ENCODE results near the gene DELE1.
A peak's percentile ranks its signal among the peaks of the same experiment; 100 is the strongest.

Gene DELE1

DNA sequence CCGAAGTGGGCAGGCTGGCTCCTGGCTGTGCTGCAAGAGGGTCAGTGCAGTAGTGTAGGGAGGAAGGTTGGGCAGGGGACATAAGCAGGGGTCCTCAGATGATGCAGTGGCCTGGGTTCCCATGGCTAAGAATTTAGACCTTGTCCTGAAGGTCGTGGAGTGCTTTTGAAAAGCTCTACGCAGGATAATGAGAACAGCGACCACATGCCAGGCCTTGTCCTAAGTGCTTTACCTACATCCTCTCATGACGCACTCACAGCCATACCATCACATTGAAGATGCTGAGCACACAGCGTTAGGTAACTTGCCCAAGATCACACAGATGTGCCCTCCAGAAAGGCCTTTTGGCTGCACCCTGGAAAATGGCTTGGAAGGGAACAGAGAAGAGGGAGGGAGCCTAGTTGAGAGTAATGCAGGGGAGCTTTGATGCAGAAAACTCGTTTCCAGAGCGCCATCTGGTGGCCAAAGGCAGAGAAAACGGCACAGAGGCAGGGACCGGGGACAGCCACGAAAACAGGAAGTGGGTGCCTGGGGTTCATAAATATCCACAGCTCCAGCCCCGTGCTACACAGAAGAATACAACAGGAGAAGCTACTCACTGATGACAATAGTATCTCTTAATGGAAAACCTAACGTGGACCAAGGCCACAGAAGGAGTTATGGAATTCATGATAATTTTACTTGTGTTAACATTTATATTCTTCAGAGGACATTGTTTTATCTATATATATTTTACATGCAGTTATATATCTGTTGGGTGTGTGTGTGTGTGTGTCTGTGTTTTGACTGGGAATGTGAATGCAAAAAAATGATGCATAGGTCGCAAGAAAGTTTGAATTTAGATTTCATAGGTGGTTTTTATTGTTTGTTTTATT, 37.0 kb downstream of the DELE1 start:
- DNase-seq, result peak; percentile 90

- DNase-seq, result no peak
Measured at GRCh38 chr5:141961466-141961865, 37.8 kb downstream of the DELE1 start.

DNA sequence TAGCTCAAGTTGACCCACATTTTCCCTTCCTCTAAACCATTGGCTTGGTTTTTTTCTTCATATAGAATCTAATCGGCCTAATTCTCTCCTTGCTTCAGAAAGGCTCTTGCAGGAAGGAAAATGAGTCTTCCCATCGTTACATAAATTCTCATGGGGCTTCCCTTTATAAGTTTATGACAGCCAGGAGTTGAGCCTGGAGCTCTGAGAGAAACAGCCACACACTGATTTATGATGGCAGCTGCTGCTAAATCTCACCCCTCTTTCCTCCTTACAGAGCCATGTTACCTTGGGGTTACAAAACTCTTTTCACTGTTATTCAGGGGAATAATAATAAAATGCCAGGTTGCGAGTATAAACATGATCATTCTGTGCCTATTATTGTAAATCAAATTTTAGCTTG, 40.0 kb downstream of the DELE1 start:
- no peak for DNase-seq

DNA sequence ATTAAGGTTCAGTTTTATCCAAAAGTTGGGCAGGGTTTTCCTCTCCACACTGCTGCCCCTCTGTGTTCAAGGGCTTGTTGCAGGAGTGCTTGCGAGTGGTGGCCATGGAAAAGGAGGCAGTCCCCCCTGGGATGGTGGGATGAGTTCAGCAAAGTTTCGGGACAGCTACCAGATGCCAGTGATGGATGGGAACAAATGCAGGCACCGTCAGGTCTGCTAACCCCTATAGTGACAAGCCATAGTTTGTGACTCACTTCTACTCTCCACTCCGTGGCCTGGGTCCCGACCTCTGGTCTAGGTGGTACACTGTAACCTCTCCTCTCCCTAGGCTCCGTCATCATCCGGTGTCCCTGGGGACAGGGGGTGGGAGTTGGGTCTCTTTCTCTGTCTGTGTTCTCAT, 41.4 kb downstream of the DELE1 start:
- DNase-seq, result no peak

GRCh38 chr5:141966275-141966962, 42.7 kb downstream of the DELE1 start:
- no peak for DNase-seq

DNA sequence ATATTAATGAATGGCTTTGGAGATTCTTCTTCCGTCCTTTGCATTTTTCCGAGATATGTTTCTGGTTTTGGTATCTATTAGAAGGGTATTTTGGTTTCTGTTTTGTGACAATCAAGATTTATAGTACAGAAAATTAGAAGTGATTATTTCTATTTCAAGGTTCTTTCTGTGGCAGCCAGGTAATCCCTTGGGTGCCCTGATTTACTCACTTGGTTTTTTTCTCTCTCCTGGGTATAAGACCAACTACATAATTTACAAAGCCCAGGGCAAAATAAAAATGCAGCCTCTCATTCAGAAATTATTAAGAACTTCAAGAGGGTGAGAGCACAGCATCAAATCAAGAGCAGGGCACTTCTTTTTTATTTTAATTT, 43.3 kb downstream of the DELE1 start:
- no peak for DNase-seq

- DNase-seq, result peak; percentile 86
Measured at GRCh38 chr5:141968914-141969608, 45.4 kb downstream of the DELE1 start, which contains the start of gene RNF14. RNF14 (plus strand) TSS chr5:141969105; CDS start chr5:141973589, 4,484 bp downstream.

- DNase-seq, result no peak
Measured at GRCh38 chr5:141969783-141970771, 46.4 kb downstream of the DELE1 start.

DNA sequence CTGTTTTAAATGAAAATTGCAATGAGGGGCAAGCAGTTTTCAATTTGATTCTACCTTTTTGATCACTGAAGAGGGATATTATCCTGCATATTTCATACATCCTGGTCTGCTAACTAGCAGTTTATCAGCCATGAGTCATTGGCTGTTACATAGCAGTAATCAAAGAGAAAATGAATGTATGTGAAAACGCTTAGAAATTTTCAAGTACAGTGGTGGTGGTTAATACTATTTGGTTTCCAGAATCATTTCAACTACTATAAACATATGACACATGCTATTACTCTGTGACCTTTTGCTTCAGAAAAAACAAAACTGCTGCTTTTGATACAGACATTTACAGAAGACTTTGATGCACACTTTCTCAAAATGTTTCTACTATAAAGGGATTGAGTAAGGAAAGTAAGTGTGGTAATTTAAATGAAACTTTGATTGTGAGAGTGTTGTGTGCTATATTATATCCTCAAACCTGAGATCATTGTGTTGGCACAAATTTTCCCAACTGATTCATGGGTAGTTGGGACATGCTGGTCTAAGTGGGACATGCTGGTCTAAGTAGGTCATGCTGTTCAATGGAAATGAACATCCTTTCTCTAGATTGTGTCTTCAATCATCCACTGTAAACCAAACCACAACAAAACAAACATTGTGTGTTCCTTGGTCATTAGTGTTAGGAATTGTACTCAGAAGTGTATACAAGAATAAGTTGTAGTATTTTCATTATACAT, 50.4 kb downstream of the DELE1 start:
- DNase-seq, result no peak

DNA sequence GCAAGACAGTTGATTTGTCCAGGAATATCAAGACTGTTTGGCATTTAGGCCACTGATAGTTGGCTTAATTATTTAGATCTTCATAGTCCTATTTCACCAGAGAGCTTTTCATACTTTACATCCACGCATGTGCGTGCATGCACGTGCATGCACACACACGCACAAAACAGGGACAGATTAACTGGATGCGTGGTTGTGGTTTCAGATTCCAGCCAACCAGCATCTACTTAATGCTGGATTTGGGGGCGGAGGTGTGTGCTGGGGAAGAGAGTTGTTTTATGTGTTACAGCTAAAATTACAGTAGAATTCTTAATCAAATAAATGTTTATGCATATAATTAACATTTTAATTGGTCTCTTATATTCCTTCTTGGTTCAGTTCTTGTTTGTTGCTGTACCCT, 52.5 kb downstream of the DELE1 start:
- DNase-seq, result no peak

DNA sequence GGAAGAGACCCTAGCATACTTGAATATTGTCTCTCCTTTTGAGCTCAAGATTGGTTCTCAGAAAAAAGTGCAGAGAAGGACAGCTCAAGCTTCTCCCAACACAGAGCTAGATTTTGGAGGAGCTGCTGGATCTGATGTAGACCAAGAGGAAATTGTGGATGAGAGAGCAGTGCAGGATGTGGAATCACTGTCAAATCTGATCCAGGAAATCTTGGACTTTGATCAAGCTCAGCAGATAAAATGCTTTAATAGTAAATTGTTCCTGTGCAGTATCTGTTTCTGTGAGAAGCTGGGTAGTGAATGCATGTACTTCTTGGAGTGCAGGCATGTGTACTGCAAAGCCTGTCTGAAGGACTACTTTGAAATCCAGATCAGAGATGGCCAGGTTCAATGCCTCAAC, 54.7 kb downstream of the DELE1 start:
- no peak for DNase-seq

- no peak for DNase-seq
Measured at GRCh38 chr5:141982626-141983025, 59.0 kb downstream of the DELE1 start.

DNA sequence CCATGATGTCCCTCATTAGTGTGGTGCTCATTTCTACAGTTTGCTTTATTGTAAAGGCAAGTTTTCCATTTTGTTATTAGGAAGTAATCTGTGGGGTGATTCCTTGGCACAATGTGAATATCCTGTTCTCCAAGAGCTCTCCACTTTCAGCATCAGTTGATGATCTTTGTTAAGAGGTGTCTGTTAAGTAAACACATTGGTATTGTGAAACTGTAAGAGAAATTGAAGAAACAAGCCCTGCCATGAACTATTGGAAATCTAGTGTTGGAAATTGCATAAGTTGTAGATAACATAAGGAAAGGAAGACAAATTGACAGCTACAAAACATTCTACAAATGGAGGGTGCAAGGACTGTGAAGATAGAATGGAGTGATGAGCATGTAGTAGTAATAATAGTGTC, 62.4 kb downstream of the DELE1 start:
- no peak for DNase-seq

DNA sequence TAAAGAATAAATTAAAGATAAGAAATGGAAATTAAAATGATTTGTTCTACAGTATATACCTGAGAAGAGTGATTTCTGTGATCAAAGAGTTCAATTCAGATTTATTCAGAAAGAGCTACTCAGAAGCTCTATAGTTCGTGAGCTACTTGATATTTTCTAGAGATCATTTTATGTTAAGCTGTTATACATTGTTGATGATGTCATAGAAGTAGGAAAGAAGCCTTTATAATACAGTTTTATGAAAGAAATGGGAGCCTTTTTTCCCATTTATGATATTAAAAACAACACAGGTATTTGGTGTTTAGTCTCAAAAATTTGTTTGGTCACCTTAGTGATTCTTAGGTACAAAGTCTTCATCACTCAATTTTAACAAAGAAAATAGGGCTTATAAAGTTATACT, 66.0 kb downstream of the DELE1 start:
- no peak for DNase-seq
